ENCODE data around the gene TPCN2.

- no peak for TF ChIP-seq ZFP3 (CRISPR knock-in tag; IDR thresholded peaks at IDR 0.05)
- no peak for TF ChIP-seq ZC3H10 (CRISPR knock-in tag; IDR thresholded peaks at IDR 0.05)
- TF ChIP-seq PATZ1 (CRISPR knock-in tag; IDR thresholded peaks at IDR 0.05; ENCODE audit: borderline replicate concordance) = no peak
- no peak for TF ChIP-seq ARNTL (CRISPR knock-in tag; IDR thresholded peaks at IDR 0.05; ENCODE audit: borderline replicate concordance, low read depth)
- no peak for TF ChIP-seq PPARA (CRISPR knock-in tag; IDR thresholded peaks at IDR 0.05; ENCODE audit: borderline replicate concordance)
- no peak for TF ChIP-seq CSDC2 (CRISPR knock-in tag; IDR thresholded peaks at IDR 0.05)
- no peak for TF ChIP-seq CSRNP3 (CRISPR knock-in tag; IDR thresholded peaks at IDR 0.05)
- TF ChIP-seq CREB5 (CRISPR knock-in tag; IDR thresholded peaks at IDR 0.05; ENCODE audit: low read depth) = no peak
Observed at GRCh38 chr11:69037544-69037943, 11.2 kb upstream of the TPCN2 start.
